IPS-20b (cell line): Measurements from ENCODE around the gene KLC4.
"Not testable (repeated sequence)": the region's sequence is repeated elsewhere in the genome, so short reads cannot be mapped to it uniquely, and the experiment has no call there.

Experiments
- H3K27ac ChIP-seq: one replicate; pipeline ENCODE4 v1.5.1; 2013; ENCODE audit warnings: low read length
- H3K27me3 ChIP-seq: 2 replicates; pipeline ENCODE4 v1.6.1; 2013; ENCODE audit warnings: mild to moderate bottlenecking, low read length, inconsistent platforms; ENCODE audit not compliant: insufficient read depth
- H3K36me3 ChIP-seq: 2 replicates; pipeline ENCODE4 v1.6.1; 2013; ENCODE audit warnings: low read depth, mild to moderate bottlenecking, inconsistent platforms, low read length, moderate library complexity; ENCODE audit not compliant: insufficient read depth
- H3K4me1 ChIP-seq: 2 replicates; pipeline ENCODE4 v1.6.1; 2013; ENCODE audit warnings: mild to moderate bottlenecking, control low read depth, inconsistent platforms, low read length, moderate library complexity; ENCODE audit not compliant: insufficient read depth
- H3K4me3 ChIP-seq: 2 replicates; pipeline ENCODE4 v1.5.1; 2013; ENCODE audit warnings: mild to moderate bottlenecking, low read length, inconsistent platforms
- H3K9ac ChIP-seq: 2 replicates; pipeline ENCODE4 v1.6.1; 2013; ENCODE audit warnings: low read depth, mild to moderate bottlenecking, inconsistent platforms, low read length, moderate library complexity
- H3K9me3 ChIP-seq: 2 replicates; pipeline ENCODE4 v1.6.1; 2013; ENCODE audit warnings: mild to moderate bottlenecking, low read depth, low read length, inconsistent platforms; ENCODE audit not compliant: insufficient read depth

KLC4 gene

DNA sequence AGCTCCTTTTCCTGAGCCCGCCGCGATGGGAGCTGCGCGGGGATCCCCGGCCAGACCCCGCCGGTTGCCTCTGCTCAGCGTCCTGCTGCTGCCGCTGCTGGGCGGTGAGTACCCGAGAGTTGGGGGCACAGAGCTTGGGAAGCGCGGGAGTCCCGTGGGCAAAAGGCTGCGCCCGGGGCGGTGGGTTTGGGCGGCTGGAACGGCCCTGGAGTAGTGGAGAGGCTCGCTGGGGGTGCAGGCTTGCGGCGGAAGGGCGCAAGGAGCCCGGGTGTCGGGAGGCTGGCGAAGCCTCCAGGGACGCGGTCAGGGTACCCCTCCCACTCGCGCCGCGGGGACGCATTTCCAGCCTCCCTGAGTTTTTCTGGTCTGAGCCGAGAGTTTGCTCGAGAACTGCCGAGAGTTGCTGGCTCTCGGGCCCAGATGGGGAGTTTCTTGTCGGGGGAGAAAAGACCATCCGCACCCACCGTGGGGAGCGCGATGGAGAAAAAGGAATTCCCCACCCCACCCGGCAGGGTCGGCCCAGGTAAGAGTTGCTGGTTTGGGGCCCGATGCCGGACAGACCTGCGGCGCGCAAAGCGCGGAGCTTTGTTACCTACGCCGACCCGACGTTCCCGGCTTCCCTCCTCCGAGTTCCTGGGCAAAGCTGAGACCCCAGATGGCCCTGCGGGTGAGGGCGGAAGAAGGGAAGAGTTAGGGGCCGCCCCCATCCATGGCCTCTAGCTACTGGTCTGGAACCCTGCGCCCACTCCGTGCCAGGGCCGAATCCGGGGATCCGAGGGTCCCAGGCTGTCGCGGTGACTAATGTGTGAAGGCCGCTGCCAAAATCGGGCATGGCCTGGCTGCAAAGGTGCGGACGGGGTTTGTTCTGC lies 17.3 kb downstream of the KLC4 start:
- H3K9me3 ChIP-seq, result no peaks in the 10 kb centered on the region
- peaks cover 27% of the 10 kb centered on the region for H3K4me1 ChIP-seq
- no peaks in the 10 kb centered on the region for H3K27me3 ChIP-seq
- peak overlapping the region; percentile 92 for H3K9ac ChIP-seq
- no peak overlapping the region for H3K27ac ChIP-seq
- H3K4me3 ChIP-seq, result peak overlapping the region; percentile 85
- H3K36me3 ChIP-seq, result peaks cover 18% of the 10 kb centered on the region; the same call in 1 of the 2 replicates

DNA sequence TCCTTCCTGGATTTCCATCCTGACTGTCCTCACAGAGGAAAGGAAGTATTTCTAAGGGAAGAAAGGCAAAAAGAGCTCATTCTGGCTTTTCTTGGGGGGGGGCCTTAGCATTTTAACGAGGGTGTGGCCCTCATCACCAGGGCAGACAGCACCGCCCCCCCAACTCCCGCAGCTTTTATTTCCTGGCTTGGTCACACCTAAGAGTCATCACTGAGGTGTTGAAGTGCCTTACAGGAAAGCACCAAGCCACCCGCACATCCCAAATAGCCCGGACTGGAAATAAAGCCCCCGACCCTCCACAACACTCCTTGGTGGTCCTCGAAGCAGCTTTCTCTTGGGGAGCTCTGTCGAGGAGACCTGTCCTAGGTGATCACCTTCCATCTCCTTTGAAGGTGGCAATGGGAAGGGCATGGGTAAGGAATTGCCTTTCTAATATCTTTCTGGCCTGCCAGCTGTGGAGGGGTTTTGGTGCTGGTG lies 17.9 kb downstream of the KLC4 start:
- Histone ChIP-seq H3K36me3 (peaks cover 18% of the 10 kb centered on the region; the same call in 1 of the 2 replicates), H3K4me3 (peak overlapping the region; percentile 85), H3K4me1 (peaks cover 27% of the 10 kb centered on the region), H3K27me3 (no peaks in the 10 kb centered on the region), H3K9me3 (no peaks in the 10 kb centered on the region), H3K27ac (no peak overlapping the region), H3K9ac (peak overlapping the region; percentile 92; the same call in 1 of the 2 replicates)

DNA sequence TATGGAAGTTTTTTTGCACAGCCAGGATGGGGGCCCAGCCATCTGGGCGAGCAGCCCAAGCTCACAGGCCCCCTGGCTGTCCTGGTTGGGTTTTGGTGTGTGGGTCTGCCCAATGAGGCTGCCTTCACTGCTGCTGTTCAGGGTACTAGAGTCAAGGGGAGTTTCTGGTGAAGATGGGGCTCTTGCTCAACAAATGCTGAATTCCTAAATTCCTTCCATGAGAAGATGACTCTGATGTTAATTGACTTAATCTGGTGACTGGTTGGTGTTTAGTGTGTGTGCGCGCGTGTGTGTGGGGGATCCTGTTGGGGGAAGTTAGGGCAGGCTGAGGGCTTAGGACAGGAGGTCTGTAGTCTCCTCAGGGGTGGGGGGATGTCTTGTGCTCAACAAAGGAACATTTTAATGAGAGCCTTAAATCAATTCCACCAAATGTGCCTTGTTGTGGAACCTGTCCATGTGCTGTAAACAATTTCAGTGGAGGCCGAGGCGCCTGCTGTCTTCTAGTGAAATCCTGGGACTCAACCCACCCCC lies 18.6 kb downstream of the KLC4 start:
- H3K9ac ChIP-seq, result peak overlapping the region; percentile 6; the same call in 1 of the 2 replicates
- peak overlapping the region; percentile 85 for H3K4me3 ChIP-seq
- H3K27me3 ChIP-seq, result no peaks in the 10 kb centered on the region
- no peak overlapping the region for H3K27ac ChIP-seq
- peaks cover 27% of the 10 kb centered on the region for H3K4me1 ChIP-seq
- H3K9me3 ChIP-seq, result no peaks in the 10 kb centered on the region
- peaks cover 18% of the 10 kb centered on the region; the same call in 1 of the 2 replicates for H3K36me3 ChIP-seq

DNA sequence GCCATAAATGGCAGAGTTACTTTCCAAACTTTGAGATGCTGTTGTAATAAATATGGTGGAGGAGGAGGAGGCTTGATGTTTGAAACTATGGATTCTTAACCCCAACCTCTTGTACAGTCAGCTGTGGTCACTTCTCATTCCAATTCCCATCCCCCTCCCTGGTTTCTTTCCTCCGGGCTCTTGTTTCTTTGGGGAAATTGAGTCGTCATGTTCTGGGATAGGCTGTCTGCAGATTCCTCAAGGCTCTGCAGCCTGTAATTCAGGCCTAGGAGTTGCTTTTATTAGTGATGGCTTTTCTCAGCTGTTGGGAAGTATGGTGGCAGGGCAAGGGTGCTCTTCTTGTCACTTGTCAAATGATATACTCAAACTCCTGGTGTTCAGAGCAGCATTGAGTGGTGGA lies 19.3 kb downstream of the KLC4 start:
- Histone ChIP-seq H3K4me1 (peaks cover 27% of the 10 kb centered on the region), H3K9me3 (no peaks in the 10 kb centered on the region)

GRCh38 chr6:43081043-43081442 lies 21.6 kb downstream of the KLC4 start:
- no peak overlapping the region for H3K4me3 ChIP-seq
- H3K9ac ChIP-seq, result no peak overlapping the region
- no peak overlapping the region for H3K27ac ChIP-seq
- H3K9me3 ChIP-seq, result no peaks in the 10 kb centered on the region
- peaks cover 5% of the 10 kb centered on the region; the same call in 1 of the 2 replicates for H3K36me3 ChIP-seq
- no peaks in the 10 kb centered on the region for H3K27me3 ChIP-seq
- peaks cover 11% of the 10 kb centered on the region; the same call in 1 of the 2 replicates for H3K4me1 ChIP-seq

More for the DNA sequence above, 19.3 kb downstream of the KLC4 start:
- no peak overlapping the region for H3K9ac ChIP-seq
- H3K4me3 ChIP-seq, result peak overlapping the region; percentile 85; the same call in 1 of the 2 replicates
- no peaks in the 10 kb centered on the region for H3K27me3 ChIP-seq
- H3K27ac ChIP-seq, result no peak overlapping the region
- H3K36me3 ChIP-seq, result peaks cover 15% of the 10 kb centered on the region; the same call in 1 of the 2 replicates

- H3K27me3 ChIP-seq, H3K27ac ChIP-seq: not testable (repeated sequence)
Measured at GRCh38 chr6:43081922-43082321, 22.5 kb downstream of the KLC4 start.

DNA sequence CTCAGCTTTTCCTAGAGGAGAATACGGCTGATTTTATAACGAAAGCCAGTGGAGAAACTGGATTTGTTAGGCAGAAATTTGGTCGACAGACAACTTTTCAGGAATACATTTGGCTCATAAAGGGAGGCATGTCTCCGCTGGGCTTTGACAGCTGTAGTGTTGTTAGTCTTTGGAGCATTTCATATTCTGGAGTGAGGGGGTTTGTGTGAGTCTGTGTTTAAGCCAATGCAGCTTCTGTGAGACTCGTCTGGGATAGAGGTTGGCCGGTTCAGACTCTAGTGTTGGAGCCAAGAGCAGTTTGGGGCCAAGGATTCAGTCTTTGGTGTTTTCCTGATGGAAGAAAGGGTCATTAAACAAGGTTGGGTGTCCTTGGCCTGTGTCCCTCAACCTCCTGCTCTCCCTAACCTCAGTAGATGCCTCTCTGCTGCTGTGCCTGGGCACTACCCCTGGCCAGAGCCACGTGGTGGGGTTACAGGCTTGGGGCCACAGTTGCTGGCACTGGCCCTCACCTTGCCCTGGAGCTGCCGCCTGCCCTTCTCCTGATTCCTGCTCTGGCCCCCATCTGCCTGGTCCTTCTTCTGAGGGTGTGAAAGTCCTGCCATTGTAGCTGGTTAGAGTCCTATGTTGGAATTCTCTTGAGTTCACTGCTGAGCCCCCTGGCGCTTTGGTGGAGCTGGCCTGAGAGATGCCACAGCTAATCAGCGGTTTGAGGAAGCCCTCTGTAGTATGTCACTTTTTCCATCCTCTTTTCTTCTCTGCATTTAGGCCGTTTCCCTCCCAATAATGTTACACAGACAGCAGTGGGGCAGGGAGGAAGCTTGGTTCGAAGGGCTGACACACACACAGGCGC lies 23.6 kb downstream of the KLC4 start:
- H3K9ac ChIP-seq, result no peak overlapping the region
- H3K4me1 ChIP-seq, result peaks cover 8% of the 10 kb centered on the region; the same call in 1 of the 2 replicates
- no peak overlapping the region for H3K27ac ChIP-seq

More at GRCh38 chr6:43081922-43082321, 22.5 kb downstream of the KLC4 start:
- not testable (repeated sequence) for H3K9ac ChIP-seq, H3K36me3 ChIP-seq, H3K9me3 ChIP-seq, H3K4me3 ChIP-seq
- H3K4me1 ChIP-seq, result peaks cover 11% of the 10 kb centered on the region; the same call in 1 of the 2 replicates

GRCh38 chr6:43086022-43086658 lies 26.7 kb downstream of the KLC4 start:
- Histone ChIP-seq H3K9ac (no peak overlapping the region), H3K27me3 (no peaks in the 10 kb centered on the region), H3K9me3 (no peaks in the 10 kb centered on the region), H3K27ac (no peak overlapping the region), H3K4me1 (peaks cover 21% of the 10 kb centered on the region), H3K4me3 (no peak overlapping the region), H3K36me3 (peaks cover under 1% of the 10 kb centered on the region; the same call in 1 of the 2 replicates)

More for the DNA sequence above, 23.6 kb downstream of the KLC4 start:
- no peaks in the 10 kb centered on the region for H3K27me3 ChIP-seq
- H3K36me3 ChIP-seq, result peaks cover 5% of the 10 kb centered on the region; the same call in 1 of the 2 replicates
- no peak overlapping the region for H3K4me3 ChIP-seq
- H3K9me3 ChIP-seq, result no peaks in the 10 kb centered on the region

GRCh38 chr6:43088654-43089056 lies 29.2 kb downstream of the KLC4 start:
- no peaks in the 10 kb centered on the region for H3K9me3 ChIP-seq
- no peaks in the 10 kb centered on the region for H3K36me3 ChIP-seq
- no peak overlapping the region for H3K4me3 ChIP-seq
- H3K27ac ChIP-seq, result no peak overlapping the region
- H3K27me3 ChIP-seq, result no peaks in the 10 kb centered on the region
- no peak overlapping the region for H3K9ac ChIP-seq
- peaks cover 31% of the 10 kb centered on the region for H3K4me1 ChIP-seq

DNA sequence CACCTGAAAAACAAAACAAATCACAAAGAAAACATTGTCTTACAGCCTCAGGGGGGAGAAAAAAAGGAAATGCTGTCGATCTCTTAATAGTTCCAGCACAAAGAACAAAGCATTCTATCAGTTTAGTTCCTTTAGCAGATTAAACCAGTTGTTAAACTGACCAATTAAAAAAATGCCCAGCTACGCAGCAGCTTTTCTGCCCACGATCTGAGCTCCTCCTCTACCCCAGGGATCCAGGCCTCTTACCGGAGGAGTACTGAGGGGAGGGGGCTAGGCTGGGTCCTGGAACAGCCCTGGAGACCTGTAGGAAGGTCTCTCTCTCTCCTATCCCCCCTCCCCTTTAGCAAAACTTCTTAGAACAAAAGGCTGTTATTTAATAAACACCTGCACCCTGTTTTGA lies 30.0 kb downstream of the KLC4 start:
- no peaks in the 10 kb centered on the region for H3K27me3 ChIP-seq
- no peaks in the 10 kb centered on the region for H3K36me3 ChIP-seq
- no peaks in the 10 kb centered on the region for H3K9me3 ChIP-seq
- peak overlapping the region; percentile 80 for H3K27ac ChIP-seq
- peak overlapping the region; percentile 34 for H3K4me3 ChIP-seq
- peak overlapping the region; percentile 73; the same call in 1 of the 2 replicates for H3K9ac ChIP-seq
- H3K4me1 ChIP-seq, result peaks cover 37% of the 10 kb centered on the region
